ENCODE results near the gene BSN.
"Not testable (repeated sequence)": the region's sequence is repeated elsewhere in the genome, so short reads cannot be mapped to it uniquely, and the experiment has no call there.

BSN gene

GRCh38 chr3:49534581-49535441, 19.5 kb upstream of the BSN start:
- DNase-seq: no peak

- DNase-seq: no peak
These were observed 18.1 kb upstream of the BSN start for GRCh38 chr3:49535971-49536874.

GRCh38 chr3:49536875-49537533, 17.3 kb upstream of the BSN start:
- DNase-seq: no peak

GRCh38 chr3:49539659-49540560, 14.4 kb upstream of the BSN start:
- DNase-seq: peak; percentile 88

- no peak for DNase-seq
These were observed 2.2 kb upstream of the BSN start for GRCh38 chr3:49552087-49552486.

GRCh38 chr3:49553324-49553691, 969 bp upstream of the BSN start:
- DNase-seq: no peak

- DNase-seq: no peak
These were observed 472 bp downstream of the BSN start for GRCh38 chr3:49554633-49555265.

- no peak for DNase-seq
These were observed 2.4 kb downstream of the BSN start for GRCh38 chr3:49556500-49557275.

GRCh38 chr3:49563040-49563578, 8.8 kb downstream of the BSN start:
- DNase-seq: no peak

- no peak for DNase-seq
These were observed 9.5 kb downstream of the BSN start for GRCh38 chr3:49563766-49564165.

- no peak for DNase-seq
These were observed 12.0 kb downstream of the BSN start for GRCh38 chr3:49566312-49566711.

- DNase-seq: no peak
These were observed 13.1 kb downstream of the BSN start for GRCh38 chr3:49567406-49567805.

GRCh38 chr3:49568965-49569364, 14.7 kb downstream of the BSN start:
- no peak for DNase-seq

GRCh38 chr3:49570028-49570654, 15.9 kb downstream of the BSN start:
- DNase-seq: no peak

- no peak for DNase-seq
These were observed 27.9 kb downstream of the BSN start for GRCh38 chr3:49582177-49582576.

- DNase-seq: not testable (repeated sequence)
These were observed 31.0 kb downstream of the BSN start for GRCh38 chr3:49585261-49585755.

GRCh38 chr3:49591615-49592014, 37.3 kb downstream of the BSN start:
- no peak for DNase-seq

- no peak for DNase-seq
These were observed 38.8 kb downstream of the BSN start for GRCh38 chr3:49593041-49593440.

GRCh38 chr3:49600781-49601180, 46.5 kb downstream of the BSN start:
- no peak for DNase-seq

All from activated CD4-positive, alpha-beta T cell treated with anti-CD3 and anti-CD28 coated beads for 1 hour (primary cell).